SH-SY5Y (cell line): ENCODE results near the gene ATP5F1E.

Experiments
- GATA2 ChIP-seq: IDR thresholded peaks from 2 replicates; pipeline ENCODE4 v1.6.1; 2011; ENCODE audit warnings: mild to moderate bottlenecking, low read depth, low read length
- GATA3 ChIP-seq: IDR thresholded peaks from 2 replicates; pipeline ENCODE4 v1.6.1; 2011; ENCODE audit warnings: low read depth, mild to moderate bottlenecking, low read length, moderate library complexity

DNA sequence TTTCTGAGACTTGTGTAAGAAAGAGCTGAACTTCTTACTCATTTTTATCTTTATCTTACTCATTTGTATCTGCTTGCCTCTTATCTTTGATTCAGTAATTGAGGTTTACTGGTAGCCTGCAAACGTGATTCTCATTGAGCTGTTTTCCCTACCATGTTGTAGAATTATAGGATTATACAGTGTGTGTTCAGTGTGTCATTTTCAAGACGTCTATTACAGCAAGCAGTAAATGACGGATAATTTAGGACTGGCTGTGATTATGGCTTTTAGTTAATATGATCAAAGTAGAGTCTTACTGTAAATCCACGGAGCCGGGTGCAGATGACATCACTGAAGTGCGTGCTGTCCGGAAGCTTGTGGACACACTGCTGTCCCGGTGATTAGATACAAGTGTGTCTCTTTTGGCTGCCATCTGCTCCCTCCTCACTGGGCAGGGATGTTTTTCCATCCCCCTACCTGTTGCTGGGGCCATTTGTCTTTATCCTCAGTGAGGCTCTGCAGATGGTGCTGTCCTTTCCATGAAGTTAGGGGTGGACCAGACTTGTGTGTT, 45.1 kb downstream of the ATP5F1E start:
- peak; percentile 44 for TF ChIP-seq GATA3
- no peak for TF ChIP-seq GATA2
